Measurements from ENCODE around the gene SLC47A2. TPM values are rescaled to one million over a fixed set of nuclear protein-coding genes. Genes with fewer than 3 reads are reported as not detected.
A peak's percentile ranks its signal among the peaks of the same experiment; 100 is the strongest.
"Not testable (repeated sequence)": the region's sequence is repeated elsewhere in the genome, so short reads cannot be mapped to it uniquely, and the experiment has no call there.

The SLC47A2 gene
- total RNA-seq (2021) (38.9 and 42.6 TPM in 2 replicates), Bru-seq, nascent RNA (percentile 67 among the genes with signal in this experiment), BruChase-seq, experiment 1, labeled RNA remaining after a 2-hour chase (percentile 66 among the genes with signal in this experiment), BruChase-seq, experiment 2, labeled RNA remaining after a 6-hour chase (percentile 63 among the genes with signal in this experiment)
- long read RNA-seq, transcript SLC47A2-204 (1 exons, 3,114 nt), result major isoform, 13 of 166 reads
- long read RNA-seq, partial matches to known transcripts, result 3 of 166 reads
- long read RNA-seq, other reads (novel, unspliced or antisense), result 147 of 166 reads

- Histone ChIP-seq H2AFZ (no peak within 1 kb of the TSS), H3K4me2 (peak within 1 kb of the TSS; percentile 65), H3F3A (ENCODE audit: insufficient read depth, low read depth) (peaks cover 23% of the 10 kb centered on the region), H3K9me2 (ENCODE audit: insufficient read depth) (no peaks in the 10 kb centered on the region), H3K4me1 (replicated peaks; ENCODE audit: insufficient read depth) (peaks cover 67% of the 10 kb centered on the region), H3K79me2 (ENCODE audit: low read depth) (no peaks in the 10 kb centered on the region), H3K36me3 (ENCODE audit: low read depth) (no peaks in the 10 kb centered on the region), H3K27me3 (ENCODE audit: insufficient read depth, low read depth) (no peaks in the 10 kb centered on the region), H4K20me1 (ENCODE audit: insufficient read depth) (no peaks in the 10 kb centered on the region), H3K4me3 (no peak within 1 kb of the TSS), H3K27ac (no peak within 1 kb of the TSS), H3K9me3 (ENCODE audit: insufficient read depth, low read depth) (no peaks in the 10 kb centered on the region)
- no TSS peak for BruUV-seq (replicated peaks)
- peak in 1 of 2 experiments; percentile 81 for DNase-seq
- TF ChIP-seq CTCF (conservative IDR thresholded peaks at IDR 0.05) (no peak), EZH2 (IDR thresholded peaks at IDR 0.05; ENCODE audit: low read depth) (no peak)
- CTCF ChIA-PET, result no interaction called here
- POLR2A ChIA-PET (ENCODE audit: unreplicated experiment), result interaction anchor here (0.6 kb wide), 2 partner anchors 10 to 68 kb away, joined by 3 to 5 read pairs; partner anchors contain the start of gene ALDH3A2
- intact Hi-C loops (cut with micrococcal nuclease; ENCODE audit: unreplicated experiment), result loop anchor here (2.0 kb wide), 2 partner anchors 36 to 66 kb away; no protein-coding TSS in a partner anchor
Measured at GRCh38 chr17:19716108-19717030, at the start of gene SLC47A2. Gene SLC47A2, minus strand, starts transcription at chr17:19716584. Its CDS starts 29 bp downstream, at chr17:19716555.

- Histone ChIP-seq H3K4me3 (no peak overlapping the region), H3K9me3 (ENCODE audit: insufficient read depth, low read depth) (no peaks in the 10 kb centered on the region), H3K9me2 (ENCODE audit: insufficient read depth) (no peaks in the 10 kb centered on the region), H3K27ac (no peak overlapping the region), H3K79me2 (ENCODE audit: low read depth) (no peaks in the 10 kb centered on the region), H3K27me3 (ENCODE audit: insufficient read depth, low read depth) (no peaks in the 10 kb centered on the region), H3K4me2 (no peak overlapping the region), H2AFZ (no peak overlapping the region), H3K36me3 (ENCODE audit: low read depth) (no peaks in the 10 kb centered on the region), H4K20me1 (ENCODE audit: insufficient read depth) (no peaks in the 10 kb centered on the region), H3K4me1 (replicated peaks; ENCODE audit: insufficient read depth) (peaks cover 9% of the 10 kb centered on the region), H3F3A (ENCODE audit: insufficient read depth, low read depth) (no peaks in the 10 kb centered on the region; the same call in 1 of the 2 replicates)
- POLR2A ChIA-PET (ENCODE audit: unreplicated experiment), result interaction anchor here (0.7 kb wide), 1 partner anchor 31 kb away, joined by 3 read pairs; no protein-coding TSS in a partner anchor
- intact Hi-C loops (cut with micrococcal nuclease; ENCODE audit: unreplicated experiment), result loop anchor here (1.0 to 5.0 kb wide), 5 partner anchors 62 to 403 kb away; no protein-coding TSS in a partner anchor
- DNase-seq, result no peak
- no TSS peak for BruUV-seq (replicated peaks)
- no peak for TF ChIP-seq EZH2 (IDR thresholded peaks at IDR 0.05; ENCODE audit: low read depth)
- TF ChIP-seq CTCF (conservative IDR thresholded peaks at IDR 0.05), result no peak
- CTCF ChIA-PET, result interaction anchor here (0.7 to 1.3 kb wide), 3 partner anchors 20 to 118 kb away, joined by 3 to 5 read pairs (median 4); partner anchors contain the start of gene ALDH3A2
Measured at GRCh38 chr17:19766016-19766415, 49.6 kb upstream of the SLC47A2 start.

- DNase-seq; H3K4me3 ChIP-seq; H2AFZ ChIP-seq; H3K36me3 ChIP-seq (ENCODE audit: low read depth); H3K79me2 ChIP-seq (ENCODE audit: low read depth); intact Hi-C loops (cut with micrococcal nuclease; ENCODE audit: unreplicated experiment); H3K4me1 ChIP-seq (replicated peaks; ENCODE audit: insufficient read depth); BruUV-seq (replicated peaks); H3K27ac ChIP-seq; H3F3A ChIP-seq (ENCODE audit: insufficient read depth, low read depth); H3K9me2 ChIP-seq (ENCODE audit: insufficient read depth); POLR2A ChIA-PET (ENCODE audit: unreplicated experiment); H3K9me3 ChIP-seq (ENCODE audit: insufficient read depth, low read depth); H3K4me2 ChIP-seq; H4K20me1 ChIP-seq (ENCODE audit: insufficient read depth); H3K27me3 ChIP-seq (ENCODE audit: insufficient read depth, low read depth): not testable (repeated sequence)
- CTCF ChIA-PET, result interaction anchor here (0.6 to 1.2 kb wide), 2 partner anchors 60 to 248 kb away, joined by 5 to 6 read pairs; no protein-coding TSS in a partner anchor
Measured at GRCh38 chr17:19763991-19764390, 47.6 kb upstream of the SLC47A2 start.
